Common myeloid progenitor, CD34-positive (primary cell): Measurements from ENCODE around the gene SLC30A2.

Source experiments
- CTCF ChIA-PET: fragments of 350-600 bp; sonication (Branson Sonifier 250); formaldehyde crosslinking; loops from one replicate; lab custom pipeline; 2021; ENCODE audit warnings: antibody characterized with exemption; lab: Charles Lee
- POLR2A ChIA-PET: fragments of 350-600 bp; sonication (Branson Sonifier 250); formaldehyde crosslinking; loops from one replicate; lab custom pipeline; 2021; ENCODE audit warnings: antibody characterized with exemption; lab: Charles Lee
- DNase-seq, 3 donors: peaks; one replicate each; pipeline versions ENCODE4 v3.0.0 to v3.0.0-alpha.2; 2013
- H3K27ac ChIP-seq, 2 experiments: 1 replicate in 1 of 2; 2 replicates in 1 of 2; pipeline ENCODE4 v1.7.0; 2013; ENCODE audit warnings: inconsistent platforms in 2 of 2, low read length in 2 of 2, mild to moderate bottlenecking in 2 of 2, low read depth in 1 of 2, moderate library complexity in 1 of 2; ENCODE audit not compliant: severe bottlenecking in 2 of 2, insufficient read depth in 1 of 2, poor library complexity in 1 of 2
- H3K27me3 ChIP-seq, 5 experiments: replicated peaks in 2 of 5; 1 replicate in 3 of 5; 2 replicates in 2 of 5; pipeline versions ENCODE4 v1.6.1 to v1.7.0; 2013; ENCODE audit warnings: low read length in 4 of 5, mild to moderate bottlenecking in 2 of 5, moderate library complexity in 2 of 5, inconsistent platforms in 1 of 5; ENCODE audit not compliant: insufficient read depth in 5 of 5, control insufficient read depth in 4 of 5
- H3K36me3 ChIP-seq, 4 experiments: 1 replicate in 2 of 4; 2 replicates in 2 of 4; pipeline versions ENCODE4 v1.6.1 to v1.7.0; 2013; ENCODE audit warnings: low read length in 3 of 4, control low read depth in 1 of 4, mild to moderate bottlenecking in 1 of 4; ENCODE audit not compliant: control insufficient read depth in 4 of 4, insufficient read depth in 4 of 4
- H3K4me1 ChIP-seq, 4 experiments: 1 replicate in 3 of 4; 2 replicates in 1 of 4; pipeline versions ENCODE4 v1.6.1 to v1.7.1; 2013; ENCODE audit warnings: low read length in 3 of 4, mild to moderate bottlenecking in 3 of 4, control low read depth in 1 of 4, inconsistent platforms in 1 of 4, moderate library complexity in 1 of 4; ENCODE audit not compliant: control insufficient read depth in 4 of 4, insufficient read depth in 4 of 4; ENCODE audit errors: control extremely low read depth in 1 of 4
- H3K4me3 ChIP-seq, 7 experiments: 1 replicate in 4 of 7; 2 replicates in 3 of 7; pipeline versions ENCODE4 v1.5.1 to v1.7.0; 2013; ENCODE audit warnings: mild to moderate bottlenecking in 7 of 7, low read length in 6 of 7, moderate library complexity in 6 of 7, inconsistent platforms in 2 of 7, low read depth in 2 of 7, control low read depth in 1 of 7; ENCODE audit not compliant: insufficient read depth in 4 of 7, control insufficient read depth in 1 of 7; ENCODE audit errors: extremely low read depth in 1 of 7
- H3K9me3 ChIP-seq, 5 experiments: 1 replicate in 4 of 5; 2 replicates in 1 of 5; pipeline versions ENCODE4 v1.6.1 to v1.7.1; 2013; ENCODE audit warnings: low read length in 4 of 5, mild to moderate bottlenecking in 2 of 5, inconsistent platforms in 1 of 5, low read depth in 1 of 5, moderate library complexity in 1 of 5; ENCODE audit not compliant: control insufficient read depth in 4 of 5, insufficient read depth in 2 of 5; ENCODE audit errors: control extremely low read depth in 1 of 5
- WGBS: methylation state at CpG from one replicate; pipeline ENCODE4 v1.1.5; 2013; ENCODE audit not compliant: insufficient coverage; 5-methylcytosine and 5-hydroxymethylcytosine counted together

SLC30A2 gene

GRCh38 chr1:25993197-25993951 lies 52.5 kb downstream of the SLC30A2 start:
- no peak for DNase-seq
- Histone ChIP-seq H3K36me3 (peaks cover 0 to 3% (median 1%) of the 10 kb centered on the region in 4 experiments), H3K4me3 (no peak overlapping the region), H3K27me3 (no peaks in the 10 kb centered on the region), H3K27ac (no peak overlapping the region), H3K9me3 (no peaks in the 10 kb centered on the region), H3K4me1 (peaks cover 6 to 64% (median 43%) of the 10 kb centered on the region in 4 experiments)
- WGBS: 92% methylated on average over 2 of the region's 8 CpGs
- ChIA-PET POLR2A (no interaction called here), CTCF (interaction anchor here (0.6 to 12.8 kb wide), 3 partner anchors 19 to 95 kb away, joined by 3 to 368 read pairs (median 3); partner anchors contain the start of gene STMN1)

GRCh38 chr1:25992689-25993171 lies 53.2 kb downstream of the SLC30A2 start:
- H3K27ac ChIP-seq: no peak overlapping the region
- peaks cover 0 to 8% (median 4%) of the 10 kb centered on the region in 4 experiments for H3K36me3 ChIP-seq
- H3K27me3 ChIP-seq: no peaks in the 10 kb centered on the region
- ChIA-PET CTCF (interaction anchor here (1.1 to 12.8 kb wide), 3 partner anchors 88 to 96 kb away, joined by 4 to 368 read pairs (median 5); partner anchors contain the start of gene STMN1), POLR2A (no interaction called here)
- DNase-seq: no peak
- WGBS: 93% methylated on average over 9 of the region's 9 CpGs
- H3K4me3 ChIP-seq: no peak overlapping the region
- H3K9me3 ChIP-seq: no peaks in the 10 kb centered on the region
- peaks cover 6 to 60% (median 41%) of the 10 kb centered on the region in 4 experiments for H3K4me1 ChIP-seq

DNA sequence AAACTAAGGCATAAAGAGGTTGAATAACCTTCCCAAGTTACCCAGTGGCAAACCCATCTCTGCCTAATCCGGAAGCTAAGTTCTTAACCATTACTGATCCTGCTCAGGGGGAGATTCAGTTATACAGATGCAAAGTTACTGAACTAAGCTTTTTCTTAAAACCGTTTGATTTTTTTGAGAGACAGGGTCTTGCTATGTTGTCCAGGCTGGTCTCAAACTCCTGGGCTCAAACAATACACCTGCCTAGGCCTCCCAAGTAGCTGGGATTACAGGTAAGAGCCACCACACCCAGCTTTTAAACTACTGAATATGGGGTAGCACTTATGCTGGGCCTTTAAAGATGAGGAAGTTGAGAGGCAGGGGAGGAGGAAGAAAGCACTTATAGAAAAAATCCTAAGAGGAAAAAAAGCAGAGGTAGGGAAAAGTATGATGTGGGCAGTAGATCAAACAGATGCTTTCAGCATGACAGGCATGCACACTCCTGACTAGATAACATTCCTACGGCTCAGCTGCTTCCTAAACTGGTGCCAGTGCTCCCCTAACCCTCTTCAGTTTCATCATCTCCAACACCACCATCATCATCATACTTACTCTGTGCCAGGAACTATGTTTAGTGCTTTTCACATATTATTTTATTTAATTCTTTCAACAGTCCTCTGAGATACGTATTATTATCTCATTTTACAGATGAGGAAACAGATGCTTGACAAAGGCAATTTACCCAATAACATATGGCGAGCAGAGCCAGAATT lies 53.8 kb downstream of the SLC30A2 start:
- 84% methylated on average over 4 of the region's 5 CpGs for WGBS
- POLR2A ChIA-PET: no interaction called here
- H3K4me1 ChIP-seq: peaks cover 6 to 54% (median 37%) of the 10 kb centered on the region in 4 experiments
- H3K27me3 ChIP-seq: no peaks in the 10 kb centered on the region
- DNase-seq: peak in 1 of 3 donors; percentile 25
- no peak overlapping the region for H3K27ac ChIP-seq
- peaks cover 2 to 10% (median 5%) of the 10 kb centered on the region in 4 experiments for H3K36me3 ChIP-seq
- H3K4me3 ChIP-seq: no peak overlapping the region
- no peaks in the 10 kb centered on the region for H3K9me3 ChIP-seq
- CTCF ChIA-PET: interaction anchor here (1.1 to 2.0 kb wide), 4 partner anchors 8 to 96 kb away, joined by 3 to 5 read pairs (median 4); no protein-coding TSS in a partner anchor

DNA sequence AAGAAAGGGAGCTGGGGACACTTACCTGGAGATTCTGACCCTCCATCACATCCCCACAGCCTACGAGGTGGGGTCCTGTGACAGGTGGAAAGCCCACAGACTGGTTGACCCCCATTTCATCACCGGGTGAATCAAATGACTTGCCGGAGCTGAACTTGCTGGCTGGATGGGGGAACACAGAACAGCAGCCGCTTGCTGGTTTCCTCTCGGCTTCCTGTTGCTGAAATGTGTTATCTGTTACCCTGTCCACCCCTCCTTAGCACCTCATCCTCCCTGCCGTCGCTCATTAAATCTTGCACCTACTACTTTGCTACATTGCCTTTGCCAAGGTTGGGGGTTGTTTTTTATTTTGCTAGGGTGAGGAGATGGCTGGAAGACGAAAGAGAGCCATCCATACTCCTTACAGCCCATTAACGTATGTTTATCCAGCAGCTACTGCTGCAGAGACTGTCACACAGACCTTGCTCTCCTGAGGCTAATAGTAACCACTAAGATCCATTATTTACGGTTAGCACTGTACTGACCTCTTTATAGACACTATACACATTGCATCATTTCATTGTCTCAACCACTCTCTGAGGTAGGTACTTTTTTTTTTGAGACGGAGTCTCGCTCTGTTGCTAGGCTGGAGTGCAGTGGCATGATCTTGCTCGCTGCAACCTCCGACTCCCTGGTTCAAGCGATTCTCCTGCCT lies 55.1 kb downstream of the SLC30A2 start:
- Histone ChIP-seq H3K27me3 (no peaks in the 10 kb centered on the region), H3K4me3 (peak overlapping the region in 6 of 7 experiments; percentile 10 to 61 (median 52)), H3K4me1 (peaks cover 6 to 47% (median 31%) of the 10 kb centered on the region in 4 experiments), H3K36me3 (peaks cover 2 to 12% (median 7%) of the 10 kb centered on the region in 4 experiments), H3K9me3 (no peaks in the 10 kb centered on the region), H3K27ac (peak overlapping the region; percentile 15 to 44)
- CTCF ChIA-PET: interaction anchor here (0.6 to 4.0 kb wide), 8 partner anchors 9 to 129 kb away, joined by 3 to 20 read pairs (median 4); no protein-coding TSS in a partner anchor
- POLR2A ChIA-PET: interaction anchor here (0.6 to 1.4 kb wide), 4 partner anchors 18 to 115 kb away, joined by 3 to 4 read pairs (median 3); no protein-coding TSS in a partner anchor
- 55% methylated on average over 9 of the region's 15 CpGs for WGBS
- peak; percentile 36 to 90 (median 84) for DNase-seq

- no peak for DNase-seq
- H3K4me3 ChIP-seq: peak overlapping the region in 6 of 7 experiments; percentile 10 to 61 (median 52)
- peak overlapping the region; percentile 15 to 44 for H3K27ac ChIP-seq
These were observed 55.7 kb downstream of the SLC30A2 start for GRCh38 chr1:25990251-25990650.

More at GRCh38 chr1:25990251-25990650, 55.7 kb downstream of the SLC30A2 start:
- no peaks in the 10 kb centered on the region for H3K9me3 ChIP-seq
- POLR2A ChIA-PET: interaction anchor here (0.6 to 1.4 kb wide), 5 partner anchors 7 to 114 kb away, joined by 3 to 4 read pairs (median 3); partner anchors contain the start of gene PAFAH2
- H3K36me3 ChIP-seq: peaks cover 2 to 18% (median 11%) of the 10 kb centered on the region in 4 experiments
- H3K4me1 ChIP-seq: peaks cover 6 to 47% (median 31%) of the 10 kb centered on the region in 4 experiments
- H3K27me3 ChIP-seq: no peaks in the 10 kb centered on the region
- CTCF ChIA-PET: interaction anchor here (0.6 to 4.0 kb wide), 8 partner anchors 10 to 129 kb away, joined by 3 to 20 read pairs (median 3); no protein-coding TSS in a partner anchor
- 40% methylated on average over 2 of the region's 6 CpGs for WGBS
